GM12892 (cell line): Measurements from ENCODE around the gene TNFSF4.

Experiments
- POLR2A ChIP-seq: IDR thresholded peaks from 2 replicates; pipeline ENCODE4 v1.6.1; 2011; ENCODE audit warnings: low read depth, low read length, control low read depth
- POLR2AphosphoS5 ChIP-seq: IDR thresholded peaks from 2 replicates; pipeline ENCODE4 v1.6.1; 2011; ENCODE audit warnings: low read depth, low read length, control low read depth
- TAF1 ChIP-seq: IDR thresholded peaks from 2 replicates; pipeline ENCODE4 v1.6.1; 2011; ENCODE audit warnings: low read depth, mild to moderate bottlenecking, control low read depth, low read length, borderline replicate concordance

GRCh38 chr1:173223031-173223380 is 15.9 kb upstream of the TNFSF4 start:
- TF ChIP-seq POLR2AphosphoS5 (no peak), TAF1 (no peak), POLR2A (no peak)
